GM23338 (cell line): Measurements from ENCODE around the gene TMEM178A. TPM values are rescaled to one million over a fixed set of nuclear protein-coding genes. Genes with fewer than 3 reads are reported as not detected.
A peak's percentile ranks its signal among the peaks of the same experiment; 100 is the strongest.

Experiments used
- ATAC-seq: fragments of 200-7000 bp; cut with Tn5 transposase; 3 replicates; pipeline ENCODE4 v1.9.1; 2020
- DNase-seq: peaks from one replicate; pipeline ENCODE4 v3.0.0-alpha.2; 2015; ENCODE audit warnings: low spot score
- H2AFZ ChIP-seq: fragments of 200-600 bp; sonication (generic); 2 replicates; pipeline ENCODE4 v1.8.0; 2016; ENCODE audit warnings: antibody characterized with exemption, mild to moderate bottlenecking, moderate library complexity
- H3F3A ChIP-seq: fragments of 200-600 bp; sonication (generic); replicated peaks from 2 replicates; pipeline ENCODE4 v1.8.0; 2017; ENCODE audit warnings: antibody characterized with exemption, mixed run types, low read depth
- H3K27ac ChIP-seq: fragments of 200-600 bp; sonication (generic); 2 replicates; pipeline ENCODE4 v1.6.1; 2016; ENCODE audit warnings: low read depth
- H3K27me3 ChIP-seq: fragments of 200-600 bp; sonication (generic); 2 replicates; pipeline ENCODE4 v1.8.0; 2016; ENCODE audit warnings: mild to moderate bottlenecking, mixed run types, moderate library complexity; ENCODE audit not compliant: insufficient read depth
- H3K36me3 ChIP-seq: fragments of 200-600 bp; sonication (generic); 2 replicates; pipeline ENCODE4 v1.8.0; 2016; ENCODE audit warnings: mild to moderate bottlenecking; ENCODE audit not compliant: insufficient read depth
- H3K4me1 ChIP-seq: fragments of 200-600 bp; sonication (generic); 2 replicates; pipeline ENCODE4 v1.8.0; 2016; ENCODE audit warnings: mild to moderate bottlenecking, moderate library complexity; ENCODE audit not compliant: insufficient read depth
- H3K4me2 ChIP-seq: fragments of 200-600 bp; sonication (generic); 2 replicates; pipeline ENCODE4 v1.7.1; 2017; ENCODE audit warnings: mixed run types
- H3K4me3 ChIP-seq: fragments of 200-600 bp; sonication (generic); 2 replicates; pipeline ENCODE4 v1.6.1; 2016; ENCODE audit warnings: mixed run types
- H3K79me2 ChIP-seq: fragments of 200-600 bp; sonication (generic); replicated peaks from 2 replicates; pipeline ENCODE4 v1.8.0; 2017; ENCODE audit warnings: mild to moderate bottlenecking; ENCODE audit not compliant: insufficient read depth
- H3K9me2 ChIP-seq: fragments of 200-600 bp; sonication (generic); 2 replicates; pipeline ENCODE4 v1.8.0; 2017; ENCODE audit not compliant: insufficient read depth
- H4K20me1 ChIP-seq: fragments of 200-600 bp; sonication (generic); replicated peaks from 2 replicates; pipeline ENCODE4 v1.8.0; 2017; ENCODE audit warnings: mild to moderate bottlenecking; ENCODE audit not compliant: insufficient read depth
- H3K27ac Mint-ChIP-seq: 2 replicates; pipeline ENCODE4 v1.8.0; 2020; ENCODE audit warnings: inconsistent platforms, mild to moderate bottlenecking, moderate library complexity, mixed read lengths
- H3K27me3 Mint-ChIP-seq: 3 replicates; pipeline ENCODE4 v1.8.0; 2022; ENCODE audit warnings: low read depth, mild to moderate bottlenecking, moderate library complexity, mixed read lengths, inconsistent platforms; ENCODE audit not compliant: insufficient read depth, poor library complexity
- H3K36me3 Mint-ChIP-seq: 3 replicates; pipeline ENCODE4 v1.8.0; 2021; ENCODE audit warnings: low read depth, mild to moderate bottlenecking, inconsistent platforms, moderate library complexity, mixed read lengths
- H3K4me1 Mint-ChIP-seq: 3 replicates; pipeline ENCODE4 v1.8.0; 2020; ENCODE audit warnings: mild to moderate bottlenecking, inconsistent platforms, mixed read lengths
- H3K4me3 Mint-ChIP-seq: 3 replicates; pipeline ENCODE4 v1.8.0; 2021; ENCODE audit warnings: moderate library complexity, mild to moderate bottlenecking, inconsistent platforms, mixed read lengths
- H3K9me3 Mint-ChIP-seq: 3 replicates; pipeline ENCODE4 v1.8.0; 2020; ENCODE audit warnings: moderate library complexity, mild to moderate bottlenecking, inconsistent platforms, mixed read lengths
- CREB1 ChIP-seq: fragments of 250-450 bp; sonication (Bioruptor Pico); IDR thresholded peaks from 2 replicates; pipeline ENCODE4 v1.5.0; 2020; ENCODE audit warnings: low read depth, mild to moderate bottlenecking, moderate library complexity
- CTCF ChIP-seq, 2 experiments: fragments of 200-600 bp in 1 of 2; sonication (generic) in 1 of 2; conservative IDR thresholded peaks; 2 replicates each; pipeline versions ENCODE4 v1.5.1 to v1.6.1; 2016 to 2017; ENCODE audit warnings: antibody characterized with exemption in 2 of 2, low read depth in 2 of 2, mild to moderate bottlenecking in 2 of 2, moderate library complexity in 1 of 2
- ETS1 ChIP-seq: IDR thresholded peaks from 2 replicates; pipeline ENCODE4 v1.6.1; 2016; ENCODE audit warnings: antibody characterized with exemption
- EZH2phosphoT487 ChIP-seq: fragments of 200-600 bp; sonication (generic); IDR thresholded peaks from one replicate; pipeline ENCODE4 v1.8.1; 2018; ENCODE audit warnings: antibody characterized with exemption; ENCODE audit not compliant: unreplicated experiment
- JUNB ChIP-seq: IDR thresholded peaks from one replicate; pipeline ENCODE4 v1.6.1; 2016; ENCODE audit warnings: antibody characterized with exemption; ENCODE audit not compliant: unreplicated experiment
- NANOG ChIP-seq: IDR thresholded peaks from 2 replicates; pipeline ENCODE4 v1.6.1; 2016; ENCODE audit warnings: antibody characterized with exemption, borderline replicate concordance
- POLR2AphosphoS5 ChIP-seq: IDR thresholded peaks from 2 replicates; pipeline ENCODE4 v1.6.1; 2016; ENCODE audit warnings: antibody characterized with exemption, low read depth
- REST ChIP-seq: IDR thresholded peaks from one replicate; pipeline ENCODE4 v1.6.1; 2018; ENCODE audit warnings: antibody characterized with exemption; ENCODE audit not compliant: unreplicated experiment
- STAT1 ChIP-seq: IDR thresholded peaks from one replicate; pipeline ENCODE4 v1.6.1; 2016; ENCODE audit warnings: antibody characterized with exemption; ENCODE audit not compliant: unreplicated experiment
- ZNF114 ChIP-seq: fragments of 250-450 bp; sonication (Bioruptor Pico); IDR thresholded peaks from 2 replicates; pipeline ENCODE4 v1.5.0; 2020; ENCODE audit warnings: mild to moderate bottlenecking, moderate library complexity
- ZNF331 ChIP-seq: fragments of 250-450 bp; sonication (Bioruptor Pico); IDR thresholded peaks from 2 replicates; pipeline ENCODE4 v1.5.0; 2020; ENCODE audit warnings: low read depth, mild to moderate bottlenecking, moderate library complexity
- polyA plus RNA-seq: library from polyadenylated mRNA; unstranded; fragments of >200 nt; fragmentation: Nextera tagmentation; extraction: Ambion mirVana; gene quantifications from 2 replicates; pipeline ENCODE4 v1.2.1, GENCODE V29; 2016
- total RNA-seq: library from RNA; depleted of rRNA; stranded (reverse); fragments of >200 nt; shearing (Covaris generic); gene quantifications from 2 replicates; pipeline ENCODE4 v1.2.3, GENCODE V29; 2014

The TMEM178A gene
- total and polyA plus RNA-seq, 2 experiments from 2014 or later, result 10.3 to 12.3 TPM

- TF ChIP-seq EZH2phosphoT487 (no peak), STAT1 (no peak), CREB1 (CRISPR knock-in tag) (no peak), POLR2AphosphoS5 (no peak), ZNF114 (CRISPR knock-in tag) (no peak), ZNF331 (no peak), NANOG (no peak), ETS1 (no peak)
These were observed 3.9 kb upstream of the TMEM178A start (continued) for GRCh38 chr2:39661826-39662225.

- peaks cover 40% of the 10 kb centered on the region for H3K4me1 Mint-ChIP-seq
- Histone ChIP-seq H3K4me1 (peaks cover 31% of the 10 kb centered on the region), H2AFZ (no peak overlapping the region), H3K27me3 (peaks cover 40% of the 10 kb centered on the region), H3K4me2 (no peak overlapping the region), H3K9me2 (no peaks in the 10 kb centered on the region), H3K36me3 (no peaks in the 10 kb centered on the region), H4K20me1 (no peaks in the 10 kb centered on the region), H3K79me2 (peaks cover 17% of the 10 kb centered on the region), H3F3A (no peaks in the 10 kb centered on the region; the same call in 1 of the 2 replicates), H3K4me3 (no peak overlapping the region), H3K27ac (no peak overlapping the region)
- H3K9me3 Mint-ChIP-seq, result no peaks in the 10 kb centered on the region; the same call in 1 of the 3 replicates
- no peak for ATAC-seq
- H3K27me3 Mint-ChIP-seq, result peaks cover 34% of the 10 kb centered on the region
- peaks cover 2% of the 10 kb centered on the region; the same call in 1 of the 3 replicates for H3K36me3 Mint-ChIP-seq
- no peak overlapping the region for H3K4me3 Mint-ChIP-seq
- DNase-seq, result no peak
- no peak overlapping the region for H3K27ac Mint-ChIP-seq
- no peak for TF ChIP-seq POLR2AphosphoS5
These were observed 2.4 kb upstream of the TMEM178A start for GRCh38 chr2:39663187-39663930.

- no peak for DNase-seq
- Histone ChIP-seq H4K20me1 (no peaks in the 10 kb centered on the region), H3K4me2 (peak overlapping the region; percentile 98), H3K9me2 (no peaks in the 10 kb centered on the region), H3K36me3 (no peaks in the 10 kb centered on the region), H3K79me2 (peaks cover 25% of the 10 kb centered on the region), H3K4me3 (peak overlapping the region; percentile 89), H3K27ac (no peak overlapping the region), H3K27me3 (peaks cover 43% of the 10 kb centered on the region), H3F3A (no peaks in the 10 kb centered on the region; the same call in 1 of the 2 replicates), H3K4me1 (peaks cover 31% of the 10 kb centered on the region), H2AFZ (peak overlapping the region; percentile 99; the same call in 1 of the 2 replicates)
- Mint-ChIP-seq H3K4me1 (peaks cover 41% of the 10 kb centered on the region), H3K36me3 (peaks cover 2% of the 10 kb centered on the region; the same call in 1 of the 3 replicates), H3K27me3 (peaks cover 35% of the 10 kb centered on the region), H3K4me3 (peak overlapping the region; percentile 85), H3K27ac (no peak overlapping the region), H3K9me3 (no peaks in the 10 kb centered on the region; the same call in 1 of the 3 replicates)
- ATAC-seq, result no peak
- TF ChIP-seq JUNB (no peak), NANOG (no peak), POLR2AphosphoS5 (no peak), STAT1 (no peak), ZNF331 (no peak), REST (no peak), CTCF (conservative IDR thresholded peaks at IDR 0.05; ENCODE audit: low read depth in 2 of 2) (no peak)
These were observed 1.4 kb upstream of the TMEM178A start for GRCh38 chr2:39664232-39664887.
